HepG2 (cell line): ENCODE data around the gene LPXN. TPM values are rescaled to one million over a fixed set of nuclear protein-coding genes. Genes with fewer than 3 reads are reported as not detected.

Experiments
- MZF1 ChIP-seq: sonication (generic); formaldehyde crosslinking; IDR thresholded peaks from 2 replicates; pipeline ENCODE4 v1.8.1; 2023; ENCODE audit warnings: mild to moderate bottlenecking, missing genetic modification reagents, borderline replicate concordance
- PHF5A ChIP-seq: IDR thresholded peaks from one replicate; pipeline ENCODE4 v1.6.1; 2018; ENCODE audit warnings: low read depth, missing genetic modification reagents; ENCODE audit not compliant: unreplicated experiment
- TBL1XR1 ChIP-seq: fragments of 150-350 bp; IDR thresholded peaks from 2 replicates; pipeline ENCODE4 v1.6.1; 2014; ENCODE audit warnings: borderline replicate concordance, low read length; ENCODE audit not compliant: partially characterized antibody
- TEAD3 ChIP-seq: optimal IDR thresholded peaks from 2 replicates; pipeline ENCODE3; 2016; ENCODE audit warnings: borderline replicate concordance
- ZMYM2 ChIP-seq: sonication (generic); formaldehyde crosslinking; IDR thresholded peaks from 2 replicates; pipeline ENCODE4 v1.8.0; 2022; ENCODE audit warnings: mild to moderate bottlenecking, missing genetic modification reagents
- ZNF614 ChIP-seq: IDR thresholded peaks from 2 replicates; pipeline ENCODE4 v1.6.1; 2018; ENCODE audit warnings: missing biosample characterization, missing genetic modification reagents, inconsistent platforms, borderline replicate concordance
- polyA plus RNA-seq, 8 experiments: library from polyadenylated mRNA; depleted of rRNA in 3 of 8; stranded (reverse) in 7 of 8; unstranded in 1 of 8; fragments of >200 nt; fragmentation: Illumina TruSeq in 4 of 8; extraction: Trizol in 4 of 8; gene quantifications; 2 replicates each; pipeline versions ENCODE4 v1.2.1 to v1.2.3, GENCODE V29; 2011 to 2016; ENCODE audit warnings: low read depth in 4 of 8, missing spikeins in 1 of 8, mixed read lengths in 1 of 8; ENCODE audit not compliant: insufficient read depth in 1 of 8
- total RNA-seq, 5 experiments: library from RNA; depleted of rRNA; stranded (reverse); fragments of >200 nt; fragmentation: Illumina TruSeq; extraction: Trizol; gene quantifications; 2 replicates each; pipeline ENCODE4 v1.2.3, GENCODE V29; 2016; ENCODE audit warnings: low read depth in 1 of 5
- TF ChIP-seq, protein P1 (sequence below): sonication (generic); formaldehyde crosslinking; IDR thresholded peaks from 2 replicates; pipeline ENCODE4 v1.4.0; 2020; ENCODE audit warnings: mild to moderate bottlenecking, missing genetic modification reagents
- TF ChIP-seq, protein P2 (sequence below): sonication (generic); formaldehyde crosslinking; IDR thresholded peaks from 2 replicates; pipeline ENCODE4 v1.4.0; 2020; ENCODE audit warnings: missing genetic modification reagents, borderline replicate concordance
- TF ChIP-seq, protein P3 (sequence below): IDR thresholded peaks from 2 replicates; pipeline ENCODE4 v1.4.0; 2020; ENCODE audit warnings: mild to moderate bottlenecking, missing genetic modification reagents
- TF ChIP-seq, protein P4 (sequence below): sonication (generic); formaldehyde crosslinking; IDR thresholded peaks from 2 replicates; pipeline ENCODE4 v1.5.1; 2020; ENCODE audit warnings: mild to moderate bottlenecking, missing genetic modification reagents
- TF ChIP-seq, protein P5 (sequence below): sonication (generic); formaldehyde crosslinking; IDR thresholded peaks from 2 replicates; pipeline ENCODE4 v1.4.0; 2020; ENCODE audit warnings: missing genetic modification reagents

The LPXN gene
- total and polyA plus RNA-seq, 2 of the 13 experiments (the other 11 are each of a cell fraction or from before 2014, with no cell fraction given): 1.7 to 3.5 TPM

DNA sequence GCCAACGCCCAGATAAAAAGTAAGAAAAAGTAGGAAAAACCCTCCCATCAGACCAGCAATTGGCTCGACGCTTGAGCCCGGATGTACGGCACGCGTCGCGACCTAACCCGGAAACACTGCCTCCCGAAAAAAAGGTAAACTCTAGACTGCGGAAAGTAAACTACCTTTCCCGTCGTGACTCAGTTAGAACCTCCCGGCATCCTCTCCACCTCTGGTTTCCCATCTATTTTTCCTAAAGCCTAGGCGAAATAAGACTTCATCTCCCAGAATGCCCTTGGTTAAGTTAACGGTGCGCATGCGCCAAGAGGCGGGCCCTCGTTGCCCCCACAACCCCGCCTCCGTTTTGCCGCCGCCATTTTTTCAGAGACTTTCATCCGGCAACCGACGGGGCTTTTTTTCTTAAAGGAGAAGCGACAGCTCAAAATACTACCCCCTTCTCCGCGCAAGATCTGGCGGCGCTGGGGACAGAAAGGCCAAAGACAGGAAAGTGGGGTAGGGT is 2.5 kb upstream of the LPXN start (continued):
- TF ChIP-seq, protein P1, sequence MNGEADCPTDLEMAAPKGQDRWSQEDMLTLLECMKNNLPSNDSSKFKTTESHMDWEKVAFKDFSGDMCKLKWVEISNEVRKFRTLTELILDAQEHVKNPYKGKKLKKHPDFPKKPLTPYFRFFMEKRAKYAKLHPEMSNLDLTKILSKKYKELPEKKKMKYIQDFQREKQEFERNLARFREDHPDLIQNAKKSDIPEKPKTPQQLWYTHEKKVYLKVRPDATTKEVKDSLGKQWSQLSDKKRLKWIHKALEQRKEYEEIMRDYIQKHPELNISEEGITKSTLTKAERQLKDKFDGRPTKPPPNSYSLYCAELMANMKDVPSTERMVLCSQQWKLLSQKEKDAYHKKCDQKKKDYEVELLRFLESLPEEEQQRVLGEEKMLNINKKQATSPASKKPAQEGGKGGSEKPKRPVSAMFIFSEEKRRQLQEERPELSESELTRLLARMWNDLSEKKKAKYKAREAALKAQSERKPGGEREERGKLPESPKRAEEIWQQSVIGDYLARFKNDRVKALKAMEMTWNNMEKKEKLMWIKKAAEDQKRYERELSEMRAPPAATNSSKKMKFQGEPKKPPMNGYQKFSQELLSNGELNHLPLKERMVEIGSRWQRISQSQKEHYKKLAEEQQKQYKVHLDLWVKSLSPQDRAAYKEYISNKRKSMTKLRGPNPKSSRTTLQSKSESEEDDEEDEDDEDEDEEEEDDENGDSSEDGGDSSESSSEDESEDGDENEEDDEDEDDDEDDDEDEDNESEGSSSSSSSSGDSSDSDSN: peak; percentile 36
- TF ChIP-seq TBL1XR1 (peak; percentile 44), TEAD3 (no peak), ZMYM2 (CRISPR knock-in tag) (no peak), PHF5A (no peak), ZNF614 (CRISPR knock-in tag) (no peak), MZF1 (no peak)
- TF ChIP-seq, protein P2, sequence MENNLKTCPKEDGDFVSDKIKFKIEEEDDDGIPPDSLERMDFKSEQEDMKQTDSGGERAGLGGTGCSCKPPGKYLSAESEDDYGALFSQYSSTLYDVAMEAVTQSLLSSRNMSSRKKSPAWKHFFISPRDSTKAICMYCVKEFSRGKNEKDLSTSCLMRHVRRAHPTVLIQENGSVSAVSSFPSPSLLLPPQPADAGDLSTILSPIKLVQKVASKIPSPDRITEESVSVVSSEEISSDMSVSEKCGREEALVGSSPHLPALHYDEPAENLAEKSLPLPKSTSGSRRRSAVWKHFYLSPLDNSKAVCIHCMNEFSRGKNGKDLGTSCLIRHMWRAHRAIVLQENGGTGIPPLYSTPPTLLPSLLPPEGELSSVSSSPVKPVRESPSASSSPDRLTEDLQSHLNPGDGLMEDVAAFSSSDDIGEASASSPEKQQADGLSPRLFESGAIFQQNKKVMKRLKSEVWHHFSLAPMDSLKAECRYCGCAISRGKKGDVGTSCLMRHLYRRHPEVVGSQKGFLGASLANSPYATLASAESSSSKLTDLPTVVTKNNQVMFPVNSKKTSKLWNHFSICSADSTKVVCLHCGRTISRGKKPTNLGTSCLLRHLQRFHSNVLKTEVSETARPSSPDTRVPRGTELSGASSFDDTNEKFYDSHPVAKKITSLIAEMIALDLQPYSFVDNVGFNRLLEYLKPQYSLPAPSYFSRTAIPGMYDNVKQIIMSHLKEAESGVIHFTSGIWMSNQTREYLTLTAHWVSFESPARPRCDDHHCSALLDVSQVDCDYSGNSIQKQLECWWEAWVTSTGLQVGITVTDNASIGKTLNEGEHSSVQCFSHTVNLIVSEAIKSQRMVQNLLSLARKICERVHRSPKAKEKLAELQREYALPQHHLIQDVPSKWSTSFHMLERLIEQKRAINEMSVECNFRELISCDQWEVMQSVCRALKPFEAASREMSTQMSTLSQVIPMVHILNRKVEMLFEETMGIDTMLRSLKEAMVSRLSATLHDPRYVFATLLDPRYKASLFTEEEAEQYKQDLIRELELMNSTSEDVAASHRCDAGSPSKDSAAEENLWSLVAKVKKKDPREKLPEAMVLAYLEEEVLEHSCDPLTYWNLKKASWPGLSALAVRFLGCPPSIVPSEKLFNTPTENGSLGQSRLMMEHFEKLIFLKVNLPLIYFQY (CRISPR knock-in tag): peak; percentile 14; the same call in 1 of the 2 replicates
- TF ChIP-seq, protein P3, sequence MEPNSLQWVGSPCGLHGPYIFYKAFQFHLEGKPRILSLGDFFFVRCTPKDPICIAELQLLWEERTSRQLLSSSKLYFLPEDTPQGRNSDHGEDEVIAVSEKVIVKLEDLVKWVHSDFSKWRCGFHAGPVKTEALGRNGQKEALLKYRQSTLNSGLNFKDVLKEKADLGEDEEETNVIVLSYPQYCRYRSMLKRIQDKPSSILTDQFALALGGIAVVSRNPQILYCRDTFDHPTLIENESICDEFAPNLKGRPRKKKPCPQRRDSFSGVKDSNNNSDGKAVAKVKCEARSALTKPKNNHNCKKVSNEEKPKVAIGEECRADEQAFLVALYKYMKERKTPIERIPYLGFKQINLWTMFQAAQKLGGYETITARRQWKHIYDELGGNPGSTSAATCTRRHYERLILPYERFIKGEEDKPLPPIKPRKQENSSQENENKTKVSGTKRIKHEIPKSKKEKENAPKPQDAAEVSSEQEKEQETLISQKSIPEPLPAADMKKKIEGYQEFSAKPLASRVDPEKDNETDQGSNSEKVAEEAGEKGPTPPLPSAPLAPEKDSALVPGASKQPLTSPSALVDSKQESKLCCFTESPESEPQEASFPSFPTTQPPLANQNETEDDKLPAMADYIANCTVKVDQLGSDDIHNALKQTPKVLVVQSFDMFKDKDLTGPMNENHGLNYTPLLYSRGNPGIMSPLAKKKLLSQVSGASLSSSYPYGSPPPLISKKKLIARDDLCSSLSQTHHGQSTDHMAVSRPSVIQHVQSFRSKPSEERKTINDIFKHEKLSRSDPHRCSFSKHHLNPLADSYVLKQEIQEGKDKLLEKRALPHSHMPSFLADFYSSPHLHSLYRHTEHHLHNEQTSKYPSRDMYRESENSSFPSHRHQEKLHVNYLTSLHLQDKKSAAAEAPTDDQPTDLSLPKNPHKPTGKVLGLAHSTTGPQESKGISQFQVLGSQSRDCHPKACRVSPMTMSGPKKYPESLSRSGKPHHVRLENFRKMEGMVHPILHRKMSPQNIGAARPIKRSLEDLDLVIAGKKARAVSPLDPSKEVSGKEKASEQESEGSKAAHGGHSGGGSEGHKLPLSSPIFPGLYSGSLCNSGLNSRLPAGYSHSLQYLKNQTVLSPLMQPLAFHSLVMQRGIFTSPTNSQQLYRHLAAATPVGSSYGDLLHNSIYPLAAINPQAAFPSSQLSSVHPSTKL (CRISPR knock-in tag): no peak
- TF ChIP-seq, protein P4, sequence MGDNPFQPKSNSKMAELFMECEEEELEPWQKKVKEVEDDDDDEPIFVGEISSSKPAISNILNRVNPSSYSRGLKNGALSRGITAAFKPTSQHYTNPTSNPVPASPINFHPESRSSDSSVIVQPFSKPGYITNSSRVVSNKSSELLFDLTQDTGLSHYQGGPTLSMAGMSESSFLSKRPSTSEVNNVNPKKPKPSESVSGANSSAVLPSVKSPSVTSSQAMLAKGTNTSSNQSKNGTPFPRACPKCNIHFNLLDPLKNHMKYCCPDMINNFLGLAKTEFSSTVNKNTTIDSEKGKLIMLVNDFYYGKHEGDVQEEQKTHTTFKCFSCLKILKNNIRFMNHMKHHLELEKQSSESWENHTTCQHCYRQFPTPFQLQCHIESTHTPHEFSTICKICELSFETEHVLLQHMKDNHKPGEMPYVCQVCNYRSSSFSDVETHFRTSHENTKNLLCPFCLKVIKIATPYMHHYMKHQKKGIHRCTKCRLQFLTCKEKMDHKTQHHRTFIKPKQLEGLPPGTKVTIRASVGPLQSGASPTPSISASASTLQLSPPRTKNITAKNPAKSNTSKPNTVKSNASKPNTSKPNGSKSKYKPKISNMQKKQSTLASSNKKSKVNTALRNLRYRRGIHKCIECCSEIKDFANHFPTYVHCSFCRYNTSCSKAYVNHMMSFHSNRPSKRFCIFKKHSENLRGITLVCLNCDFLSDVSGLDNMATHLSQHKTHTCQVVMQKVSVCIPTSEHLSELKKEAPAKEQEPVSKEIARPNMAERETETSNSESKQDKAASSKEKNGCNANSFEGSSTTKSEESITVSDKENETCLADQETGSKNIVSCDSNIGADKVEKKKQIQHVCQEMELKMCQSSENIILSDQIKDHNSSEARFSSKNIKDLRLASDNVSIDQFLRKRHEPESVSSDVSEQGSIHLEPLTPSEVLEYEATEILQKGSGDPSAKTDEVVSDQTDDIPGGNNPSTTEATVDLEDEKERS (CRISPR knock-in tag): no peak
- TF ChIP-seq, protein P5, sequence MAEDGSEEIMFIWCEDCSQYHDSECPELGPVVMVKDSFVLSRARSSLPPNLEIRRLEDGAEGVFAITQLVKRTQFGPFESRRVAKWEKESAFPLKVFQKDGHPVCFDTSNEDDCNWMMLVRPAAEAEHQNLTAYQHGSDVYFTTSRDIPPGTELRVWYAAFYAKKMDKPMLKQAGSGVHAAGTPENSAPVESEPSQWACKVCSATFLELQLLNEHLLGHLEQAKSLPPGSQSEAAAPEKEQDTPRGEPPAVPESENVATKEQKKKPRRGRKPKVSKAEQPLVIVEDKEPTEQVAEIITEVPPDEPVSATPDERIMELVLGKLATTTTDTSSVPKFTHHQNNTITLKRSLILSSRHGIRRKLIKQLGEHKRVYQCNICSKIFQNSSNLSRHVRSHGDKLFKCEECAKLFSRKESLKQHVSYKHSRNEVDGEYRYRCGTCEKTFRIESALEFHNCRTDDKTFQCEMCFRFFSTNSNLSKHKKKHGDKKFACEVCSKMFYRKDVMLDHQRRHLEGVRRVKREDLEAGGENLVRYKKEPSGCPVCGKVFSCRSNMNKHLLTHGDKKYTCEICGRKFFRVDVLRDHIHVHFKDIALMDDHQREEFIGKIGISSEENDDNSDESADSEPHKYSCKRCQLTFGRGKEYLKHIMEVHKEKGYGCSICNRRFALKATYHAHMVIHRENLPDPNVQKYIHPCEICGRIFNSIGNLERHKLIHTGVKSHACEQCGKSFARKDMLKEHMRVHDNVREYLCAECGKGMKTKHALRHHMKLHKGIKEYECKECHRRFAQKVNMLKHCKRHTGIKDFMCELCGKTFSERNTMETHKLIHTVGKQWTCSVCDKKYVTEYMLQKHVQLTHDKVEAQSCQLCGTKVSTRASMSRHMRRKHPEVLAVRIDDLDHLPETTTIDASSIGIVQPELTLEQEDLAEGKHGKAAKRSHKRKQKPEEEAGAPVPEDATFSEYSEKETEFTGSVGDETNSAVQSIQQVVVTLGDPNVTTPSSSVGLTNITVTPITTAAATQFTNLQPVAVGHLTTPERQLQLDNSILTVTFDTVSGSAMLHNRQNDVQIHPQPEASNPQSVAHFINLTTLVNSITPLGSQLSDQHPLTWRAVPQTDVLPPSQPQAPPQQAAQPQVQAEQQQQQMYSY (CRISPR knock-in tag): no peak; the same call in 1 of the 2 replicates
